HG03196 (cell line): ENCODE data around the gene DUSP15.
"Not testable (repeated sequence)": the region's sequence is repeated elsewhere in the genome, so short reads cannot be mapped to it uniquely, and the experiment has no call there.

Experiments
- ATAC-seq: cut with Tn5 transposase; IDR thresholded peaks from one replicate; pipeline ENCODE4 v1.9.1; 2021; ENCODE audit not compliant: unreplicated experiment

Gene DUSP15, protein sequence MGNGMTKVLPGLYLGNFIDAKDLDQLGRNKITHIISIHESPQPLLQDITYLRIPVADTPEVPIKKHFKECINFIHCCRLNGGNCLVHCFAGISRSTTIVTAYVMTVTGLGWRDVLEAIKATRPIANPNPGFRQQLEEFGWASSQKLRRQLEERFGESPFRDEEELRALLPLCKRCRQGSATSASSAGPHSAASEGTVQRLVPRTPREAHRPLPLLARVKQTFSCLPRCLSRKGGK

DNA sequence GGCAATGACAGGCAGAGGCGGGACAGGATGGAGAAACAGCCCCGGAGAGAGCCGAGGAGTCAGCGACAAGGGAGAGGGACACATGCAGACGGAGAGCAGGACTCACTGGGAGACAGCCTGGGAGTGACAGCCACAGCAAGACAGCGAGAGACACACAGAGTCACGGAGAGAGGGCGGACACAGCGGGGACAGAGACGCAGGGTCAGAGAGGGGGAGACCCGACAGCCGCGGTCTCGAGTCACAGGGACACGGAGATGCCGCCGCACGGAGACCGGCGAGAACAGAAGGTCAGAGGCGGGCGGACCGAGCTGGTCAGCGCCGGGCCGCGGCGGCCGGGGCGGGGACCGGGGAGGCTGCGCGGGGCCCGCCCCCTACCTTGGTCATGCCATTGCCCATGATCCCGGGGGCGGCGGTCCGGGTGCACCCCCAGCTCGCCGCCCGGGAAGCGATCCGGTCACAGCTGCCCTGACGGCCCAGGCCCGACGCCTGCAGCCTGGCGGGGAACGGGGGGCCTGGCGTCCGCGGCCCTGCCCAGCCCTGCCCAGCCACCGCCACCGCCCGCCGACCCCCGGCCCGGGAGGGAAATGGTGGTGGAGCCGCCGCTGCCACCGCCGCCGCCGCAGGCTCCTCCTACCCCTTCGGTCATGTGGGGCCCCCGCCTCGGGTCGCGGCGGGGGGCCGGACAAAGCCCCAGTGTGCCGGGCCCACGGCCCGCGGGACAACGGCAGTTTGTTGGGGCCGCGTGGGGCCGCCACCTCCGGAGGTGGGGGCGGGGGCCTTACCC lies at the start of gene DUSP15, which contains the start of gene TTLL9:
Gene DUSP15, minus strand, starts transcription at position 586 of the 784 bp plus-strand sequence. Its CDS starts 190 bp downstream, at position 396.
Gene TTLL9, plus strand, starts transcription at position 693 of the 784 bp plus-strand sequence. CDS start 493 bp downstream, outside the sequence.
- ATAC-seq = no peak

DNA sequence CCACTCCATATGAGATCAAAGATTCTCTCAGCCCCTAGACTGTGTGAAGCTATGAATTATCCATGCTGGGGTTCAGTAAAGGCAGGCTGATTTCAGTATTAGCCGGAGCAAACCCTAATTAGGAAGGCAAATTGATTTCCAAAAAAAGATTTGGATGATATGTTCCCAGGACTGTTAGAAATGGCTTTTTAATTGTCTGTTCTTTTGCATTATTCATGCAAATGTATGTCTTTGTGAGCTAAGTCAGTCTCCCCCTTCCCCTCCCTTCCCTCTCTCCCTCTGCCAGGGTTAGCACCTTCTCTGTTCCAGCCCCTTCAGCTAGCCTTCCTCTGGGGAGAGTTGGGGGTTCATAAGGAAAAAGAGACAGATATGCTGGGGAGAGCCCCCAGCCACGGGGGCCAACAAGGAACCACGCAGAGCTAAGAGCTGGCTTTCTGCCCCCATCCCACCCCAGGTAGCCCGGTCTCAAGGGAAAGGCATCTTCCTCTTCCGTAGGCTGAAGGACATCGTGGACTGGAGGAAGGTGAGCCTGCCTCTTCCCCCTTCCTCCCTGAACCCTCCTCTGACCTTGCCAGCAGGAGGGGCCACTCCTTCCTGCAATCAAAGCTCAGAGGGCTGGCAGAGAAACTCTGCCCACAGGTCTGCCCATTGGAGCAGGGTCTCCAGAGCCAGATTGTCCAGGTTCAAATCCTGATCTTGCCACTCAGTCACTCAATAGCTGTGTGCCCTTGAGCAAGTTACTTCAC lies 49.3 kb upstream of the DUSP15 start:
- ATAC-seq = no peak

GRCh38 chr20:31918466-31919105 lies 48.3 kb upstream of the DUSP15 start:
- ATAC-seq = no peak

- ATAC-seq = not testable (repeated sequence)
Measured at GRCh38 chr20:31917962-31918412, 47.7 kb upstream of the DUSP15 start.

DNA sequence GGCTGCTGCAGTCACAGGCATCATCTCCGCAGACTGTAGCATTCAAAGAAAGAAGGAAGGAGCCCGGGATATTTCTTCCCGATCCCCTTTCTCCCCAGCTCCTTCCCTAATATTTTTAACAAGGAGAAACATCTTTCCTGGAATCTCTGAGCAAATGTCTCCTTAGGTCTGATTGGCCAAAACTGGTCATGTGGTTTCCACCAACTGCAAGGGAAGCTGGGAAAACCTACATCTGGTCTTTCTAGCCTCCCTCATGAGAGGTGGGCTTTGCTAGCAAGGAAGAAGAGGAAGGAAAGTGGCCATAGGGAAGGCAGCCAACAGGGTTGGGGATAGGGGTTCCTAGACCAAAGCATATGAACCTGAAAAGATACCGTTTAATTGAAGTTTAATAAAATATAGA lies 46.4 kb upstream of the DUSP15 start:
- no peak for ATAC-seq

- ATAC-seq = no peak
Measured at GRCh38 chr20:31915491-31916280, 45.4 kb upstream of the DUSP15 start.

DNA sequence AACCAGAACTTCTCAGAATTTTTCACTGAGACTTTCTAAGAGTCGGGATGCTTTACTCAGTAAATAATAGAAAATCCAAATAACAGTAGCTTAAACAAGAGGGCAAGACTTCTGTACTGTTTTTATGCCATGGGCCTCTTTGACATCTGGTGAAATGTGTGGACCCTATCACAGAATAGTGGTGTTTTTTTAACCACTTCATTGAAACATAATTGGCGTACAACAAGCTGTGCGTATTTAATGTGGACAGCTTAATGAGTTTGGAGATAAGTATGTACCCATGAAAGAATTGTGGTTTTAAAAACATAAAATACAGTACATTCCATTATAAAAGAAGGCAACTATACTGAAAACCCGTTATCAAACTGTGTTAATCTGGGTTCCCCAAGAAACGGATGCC lies 43.8 kb upstream of the DUSP15 start:
- ATAC-seq = no peak

GRCh38 chr20:31913431-31914157 lies 43.3 kb upstream of the DUSP15 start:
- no peak for ATAC-seq

GRCh38 chr20:31910071-31910803 lies 39.9 kb upstream of the DUSP15 start:
- ATAC-seq = no peak

GRCh38 chr20:31909253-31910070 lies 39.1 kb upstream of the DUSP15 start:
- ATAC-seq = no peak

DNA sequence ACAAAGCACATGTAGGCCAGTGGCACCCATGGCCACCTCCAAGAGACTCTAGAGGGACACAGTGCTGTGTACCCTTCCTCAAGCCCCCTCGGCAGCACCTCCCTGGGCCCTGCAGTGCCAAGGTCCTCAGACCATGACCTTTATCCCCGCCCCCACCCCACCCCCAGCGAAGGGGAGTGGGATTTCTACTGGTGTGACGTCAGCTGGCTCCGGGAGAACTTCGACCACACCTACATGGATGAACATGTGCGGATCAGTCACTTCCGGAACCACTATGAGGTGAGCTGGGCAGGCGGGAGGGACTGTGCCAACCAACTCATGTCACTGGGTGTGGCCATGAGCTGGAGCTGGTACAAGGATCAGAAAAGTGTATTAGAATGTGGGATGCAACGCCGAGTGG lies 38.1 kb upstream of the DUSP15 start:
- ATAC-seq = no peak

GRCh38 chr20:31908016-31908415 lies 37.7 kb upstream of the DUSP15 start:
- ATAC-seq = no peak

GRCh38 chr20:31907046-31907445 lies 36.7 kb upstream of the DUSP15 start:
- ATAC-seq = no peak

DNA sequence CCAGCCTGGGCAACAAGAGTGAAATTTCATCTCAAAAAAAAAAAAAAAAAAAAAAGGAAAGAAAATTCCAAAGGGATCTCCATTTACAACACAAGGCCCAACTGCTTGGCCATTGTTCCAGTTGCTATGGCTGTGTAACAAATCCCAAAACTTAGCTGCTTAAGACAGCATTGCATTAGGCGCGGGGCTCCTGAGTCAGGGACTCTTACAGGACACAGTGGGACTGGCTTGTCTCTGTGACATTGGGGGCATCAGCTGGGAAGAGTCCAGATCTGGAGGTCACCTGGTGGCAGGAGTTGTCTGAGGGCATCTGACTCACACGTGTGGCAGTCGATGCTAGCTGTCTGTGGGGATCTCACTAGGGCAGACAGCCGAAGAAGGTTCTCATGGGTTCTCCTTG lies 35.7 kb upstream of the DUSP15 start:
- no peak for ATAC-seq

DNA sequence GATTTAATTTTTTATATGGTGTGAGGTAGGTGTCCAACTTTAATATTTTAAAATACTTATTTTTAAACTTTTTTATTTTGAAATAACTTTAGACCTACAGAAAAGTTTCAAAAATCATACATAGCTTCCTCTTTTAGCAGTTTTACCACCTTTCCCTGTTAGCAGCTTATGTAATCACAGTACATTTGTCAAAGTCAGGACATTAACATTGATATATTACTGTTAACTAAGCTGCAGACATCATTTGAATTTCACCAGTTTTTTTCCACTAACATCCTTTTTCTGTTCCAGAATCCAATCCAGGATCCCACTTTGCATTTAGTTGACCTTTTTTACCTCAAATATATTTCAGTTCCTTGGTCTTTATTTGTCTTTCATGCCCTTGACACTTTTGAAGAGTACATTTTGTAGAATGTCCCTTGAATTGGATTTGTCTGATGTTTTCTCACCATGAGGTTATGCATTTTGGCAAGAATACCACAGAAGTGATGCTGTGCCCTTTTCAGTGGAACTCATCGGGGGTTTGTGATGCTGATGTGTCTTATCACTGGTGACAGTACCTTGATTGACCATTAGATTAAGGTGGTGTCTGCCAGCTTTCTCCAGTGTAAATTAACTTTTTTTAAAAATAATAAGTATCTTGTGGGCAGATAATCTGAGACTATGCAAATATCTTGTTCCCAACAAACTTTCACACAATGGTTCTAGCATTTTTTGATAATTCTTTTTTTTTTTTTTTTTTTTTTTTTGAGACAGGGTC lies 33.5 kb upstream of the DUSP15 start:
- no peak for ATAC-seq

DNA sequence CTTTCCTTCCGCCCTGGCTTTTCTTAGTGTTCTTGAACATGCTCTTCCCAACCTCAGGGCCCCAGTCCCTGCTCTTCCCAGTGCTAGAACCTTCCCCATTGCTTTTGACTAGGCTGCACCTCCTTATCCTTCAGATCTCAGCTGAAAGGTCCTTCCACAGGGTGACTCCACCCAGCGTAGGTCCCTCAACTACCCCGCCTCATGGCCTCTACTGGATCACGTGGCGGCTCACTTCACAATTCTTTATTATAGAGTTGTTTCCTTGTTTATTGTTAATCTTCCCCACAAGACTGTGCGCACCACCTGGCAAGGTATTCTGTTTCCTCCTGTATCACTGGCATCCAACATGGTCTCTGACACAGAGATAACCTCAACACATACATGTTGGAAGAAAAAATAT lies 31.3 kb upstream of the DUSP15 start:
- ATAC-seq = no peak

DNA sequence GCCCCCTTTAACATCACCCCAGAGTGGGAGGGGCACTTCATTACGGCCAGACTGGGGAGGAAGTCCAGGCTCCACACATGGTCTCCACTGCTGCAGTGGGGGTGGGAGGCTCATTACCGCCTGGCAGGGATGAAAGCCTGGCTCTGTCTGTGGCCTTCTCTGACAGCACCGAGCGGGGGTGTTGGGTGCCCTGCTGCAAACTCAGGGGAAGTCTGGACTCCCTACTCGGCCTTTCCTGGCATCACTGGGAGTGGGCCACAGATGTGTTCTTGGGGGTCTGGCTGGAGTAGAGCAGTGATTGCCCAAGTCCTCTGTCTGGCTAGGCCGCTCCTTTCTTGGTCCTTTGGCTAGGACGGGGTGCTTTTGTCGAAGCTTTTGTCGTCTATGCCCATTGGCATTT lies 27.2 kb upstream of the DUSP15 start:
- ATAC-seq = no peak
